ENCODE data around the gene STUB1. TPM values are rescaled to one million over a fixed set of nuclear protein-coding genes. Genes with fewer than 3 reads are reported as not detected.

STUB1 gene
- total and polyA plus RNA-seq, 10 of the 15 experiments (the other 5 are each of a cell fraction or from before 2014, with no cell fraction given), result 4.2 to 136 (median 67.1) TPM

- FAIRE-seq, result peak; percentile 52
- H3K27ac ChIP-seq (ENCODE audit: control insufficient read depth, insufficient read depth), result peak within 1 kb of the TSS; percentile 73
- peaks cover 16% of the 10 kb centered on the region for H3K79me2 ChIP-seq (ENCODE audit: control insufficient read depth, insufficient read depth, low read length)
- ChIA-PET CTCF (interaction anchor here (0.6 to 1.8 kb wide), 6 partner anchors 8 to 292 kb away, joined by 3 to 11 read pairs (median 4); partner anchors contain the start of genes METTL26, STUB1 and WDR90), SMC1A (ENCODE audit: uncharacterized antibody, unreplicated experiment) (no interaction called here), POLR2A (interaction anchor here (0.7 to 1.2 kb wide), 4 partner anchors 13 to 1801 kb away, joined by 3 to 4 read pairs (median 4); partner anchors contain the start of genes METTL26, STUB1 and WDR90), RAD21 (ENCODE audit: unreplicated experiment) (interaction anchor here (1.3 kb wide), 1 partner anchor 22 kb away, joined by 3 read pairs; the partner anchor contains the start of gene WDR24)
- H4K20me1 ChIP-seq (ENCODE audit: control insufficient read depth, insufficient read depth), result no peaks in the 10 kb centered on the region; the same call in 1 of the 2 replicates
- WGBS (ENCODE audit: insufficient coverage, insufficient replicate concordance, low lambda C conversion rate, missing lambda C conversion rate), result 2% methylated on average over 64 of the region's 78 CpGs
- H3K4me2 ChIP-seq (ENCODE audit: control insufficient read depth, insufficient read depth), result peak within 1 kb of the TSS; percentile 82
- ATAC-seq, result peak; percentile 99
- peak within 1 kb of the TSS; percentile 97 for H3K9ac ChIP-seq (ENCODE audit: control insufficient read depth, insufficient read depth, low read length)
- H3K4me1 ChIP-seq (ENCODE audit: control insufficient read depth, insufficient read depth, low read length), result peaks cover 2% of the 10 kb centered on the region; the same call in 1 of the 2 replicates
- no peaks in the 10 kb centered on the region for H3K27me3 ChIP-seq (replicated peaks in 1 of 2; ENCODE audit: control insufficient read depth in 2 of 2, insufficient read depth in 2 of 2, low read length in 1 of 2)
- H3K9me3 ChIP-seq (replicated peaks; ENCODE audit: control insufficient read depth, insufficient read depth, low read length), result no peaks in the 10 kb centered on the region
- peak within 1 kb of the TSS; percentile 84 for H2AFZ ChIP-seq (ENCODE audit: control insufficient read depth, low read depth, low read length)
- intact Hi-C loops (cut with micrococcal nuclease; ENCODE audit: unreplicated experiment), result loop anchor here (10.0 kb wide), 1 partner anchor 273 kb away; the partner anchor contains the start of gene NME4
- in situ Hi-C loops (cut with MboI), result loop anchor here (10.0 kb wide), 1 partner anchor 273 kb away; the partner anchor contains the start of gene NME4
- no TSS peak for BruUV-seq (replicated peaks)
- peak; percentile 48 for DNase-seq (ENCODE audit: low read depth, low spot score)
- H3K36me3 ChIP-seq (ENCODE audit: control insufficient read depth in 2 of 2, insufficient read depth in 2 of 2, low read length in 1 of 2), result peaks cover 0 to 16% of the 10 kb centered on the region in 2 experiments; a peak in 3 of 4 replicates
- H3K4me3 ChIP-seq, result peak within 1 kb of the TSS; percentile 90
- TF ChIP-seq MXI1 (IDR thresholded peaks at IDR 0.05; ENCODE audit: low read depth, low read length) (peak; percentile 23; the same call in 1 of the 2 replicates), RB1 (IDR thresholded peaks at IDR 0.05; ENCODE audit: borderline replicate concordance) (peak; percentile 97), NR2F1 (conservative IDR thresholded peaks at IDR 0.05) (peak; percentile 90), ZNF274 (IDR thresholded peaks at IDR 0.05; ENCODE audit: insufficient read depth, insufficient read length) (no peak), RELB (IDR thresholded peaks at IDR 0.05; ENCODE audit: low read depth) (no peak), HDGF (IDR thresholded peaks at IDR 0.05) (no peak), SP1 (IDR thresholded peaks at IDR 0.05; ENCODE audit: low read depth, low read length) (peak; percentile 72), GATAD2B (conservative IDR thresholded peaks at IDR 0.05; ENCODE audit: low read depth) (peak; percentile 78; the same call in 1 of the 2 replicates), YY1 (IDR thresholded peaks at IDR 0.05; ENCODE audit: low read depth, low read length) (peak; percentile 97), CHD1 (IDR thresholded peaks at IDR 0.05; ENCODE audit: low read depth, low read length) (no peak), IRF4 (IDR thresholded peaks at IDR 0.05; ENCODE audit: low read depth, low read length) (no peak), YBX1 (IDR thresholded peaks at IDR 0.05) (no peak), BACH1 (IDR thresholded peaks at IDR 0.05; ENCODE audit: borderline replicate concordance) (peak; percentile 75), CREM (IDR thresholded peaks at IDR 0.05; ENCODE audit: low read depth) (no peak), CHD2 (IDR thresholded peaks at IDR 0.05; ENCODE audit: borderline replicate concordance, low read depth, low read length) (peak; percentile 58; the same call in 1 of the 2 replicates), HDAC6 (IDR thresholded peaks at IDR 0.05; ENCODE audit: unreplicated experiment) (no peak), ZNF384 (IDR thresholded peaks at IDR 0.05; ENCODE audit: borderline replicate concordance, low read depth, low read length) (no peak), ATF7 (IDR thresholded peaks at IDR 0.05; ENCODE audit: low read depth) (no peak), NR2C1 (IDR thresholded peaks at IDR 0.05) (peak; percentile 86), CHD4 (IDR thresholded peaks at IDR 0.05) (no peak)
These were observed 12.3 kb upstream of the STUB1 start, which contains the start of gene RHOT2 for GRCh38 chr16:667780-668518. TSS of gene RHOT2 (plus strand) at chr16:668132. CDS start at chr16:668200, 68 bp downstream.
